HG03064 (cell line): Measurements from ENCODE around the gene CIP2A.

Source experiments
- ATAC-seq: cut with Tn5 transposase; IDR thresholded peaks from one replicate; pipeline ENCODE4 v1.9.1; 2021; ENCODE audit warnings: low read depth; ENCODE audit not compliant: unreplicated experiment

CIP2A gene

DNA sequence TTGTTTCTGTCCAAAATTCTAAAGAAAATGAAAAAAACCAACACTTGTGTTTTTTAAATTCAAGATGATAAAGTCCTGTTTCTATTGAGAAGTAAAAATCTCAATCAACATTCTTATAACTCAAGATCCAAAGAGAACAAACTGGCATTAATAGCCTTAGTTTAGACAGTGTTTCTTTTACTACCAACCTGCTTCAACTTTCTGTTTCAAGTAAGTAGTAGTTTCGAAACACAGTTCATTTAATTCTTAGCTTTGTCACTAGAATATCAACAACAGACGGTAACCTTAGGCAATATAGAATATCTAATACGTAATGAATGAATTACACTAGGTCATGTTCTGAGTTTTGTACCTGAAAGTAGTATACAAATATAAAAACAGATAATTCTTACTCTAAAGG is 23.7 kb downstream of the CIP2A start:
- ATAC-seq: no peak

DNA sequence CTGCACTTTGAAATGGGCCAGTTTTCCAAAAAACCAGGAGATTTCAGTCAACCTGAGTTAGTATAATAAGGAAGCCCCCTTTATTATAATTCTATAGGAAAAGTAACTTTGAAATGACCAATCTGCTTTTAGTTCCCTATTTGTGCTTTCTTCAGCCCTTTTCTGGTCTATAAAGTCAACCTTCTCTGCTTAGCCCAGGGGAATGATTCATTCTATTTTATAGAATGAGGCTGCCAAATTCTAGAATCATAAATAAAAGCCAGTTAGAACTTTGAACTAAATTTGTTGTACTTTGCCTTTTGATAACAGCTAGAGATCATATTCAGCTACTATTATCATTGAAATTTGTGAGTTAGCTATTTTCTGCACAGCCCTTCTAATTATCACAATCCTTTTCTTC is 24.7 kb downstream of the CIP2A start:
- ATAC-seq: no peak

DNA sequence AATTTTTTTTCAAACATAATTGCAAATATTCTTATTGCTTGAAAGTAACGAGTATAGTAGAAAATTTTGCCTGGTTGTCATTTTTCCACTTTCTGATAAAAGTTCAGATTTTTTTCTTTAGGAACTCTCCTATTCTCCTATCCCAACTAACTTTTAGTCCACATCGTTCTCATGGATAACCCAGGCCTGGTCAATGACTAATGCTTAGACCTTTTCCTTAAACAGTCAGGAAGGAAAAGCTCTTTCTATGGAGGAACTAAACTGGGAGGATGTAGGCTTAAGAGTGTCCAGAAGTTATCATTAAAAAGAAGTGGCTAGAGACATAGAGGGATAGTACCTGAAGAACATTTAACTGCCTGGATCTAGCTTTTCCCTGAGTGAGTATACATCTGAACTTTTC is 26.7 kb downstream of the CIP2A start:
- ATAC-seq: no peak

DNA sequence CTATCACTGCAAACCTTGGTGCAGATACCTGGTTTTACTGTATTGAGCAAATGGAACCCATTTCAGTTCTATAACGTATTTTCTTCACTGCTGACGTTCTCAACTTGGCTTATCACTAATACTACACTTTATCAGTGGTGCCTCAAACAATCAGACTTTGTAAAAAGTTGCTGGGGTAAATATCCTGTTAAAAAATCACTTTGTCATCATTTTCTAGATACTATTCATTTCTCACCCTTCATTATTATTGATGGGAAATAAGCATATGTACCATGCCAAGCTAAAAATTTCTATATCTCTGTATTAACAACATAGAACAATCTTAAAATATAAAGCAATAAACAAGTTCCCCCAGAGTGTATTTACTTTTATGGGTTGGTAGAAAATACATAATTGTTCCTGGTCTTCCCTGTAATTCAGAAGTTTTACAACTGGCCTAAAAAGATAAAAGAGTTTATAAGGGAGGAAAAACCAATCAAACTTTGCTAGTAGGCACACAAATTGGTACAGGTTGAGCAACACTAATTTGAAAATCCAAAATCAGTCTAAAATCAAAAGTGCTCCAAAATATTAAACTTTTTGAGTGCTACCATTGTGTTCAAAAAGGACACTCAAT is 33.2 kb downstream of the CIP2A start:
- no peak for ATAC-seq

DNA sequence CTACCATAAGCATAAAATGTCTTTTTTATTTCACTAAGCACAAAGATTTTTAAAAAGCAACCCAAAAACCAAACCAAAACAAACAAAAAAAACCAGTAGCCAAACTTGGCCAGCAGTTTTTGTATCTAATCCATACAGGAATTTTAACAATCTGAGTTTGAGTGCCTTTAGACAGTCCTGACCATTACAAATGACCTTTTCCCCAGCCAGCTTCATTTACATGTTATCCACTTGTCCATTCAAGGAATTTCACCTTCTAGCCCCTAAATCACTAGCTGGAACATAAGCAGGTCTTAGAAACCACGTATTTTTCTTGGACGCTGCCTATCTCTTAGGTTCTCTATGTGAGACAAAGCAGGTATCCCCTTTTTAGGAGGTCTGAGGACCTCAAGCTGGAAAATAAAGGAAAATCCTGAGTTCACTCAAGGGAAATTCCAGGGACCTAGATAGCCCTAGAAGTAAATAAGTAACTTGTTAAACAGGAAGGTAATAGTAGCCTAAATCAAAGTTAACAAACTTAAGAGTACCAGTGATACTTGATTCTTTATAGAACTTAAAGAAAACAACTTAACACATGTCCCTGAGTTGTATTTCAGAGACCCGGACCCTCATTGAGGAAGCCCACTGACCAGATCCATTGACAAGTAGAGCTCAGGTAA is 34.2 kb downstream of the CIP2A start:
- ATAC-seq: no peak

DNA sequence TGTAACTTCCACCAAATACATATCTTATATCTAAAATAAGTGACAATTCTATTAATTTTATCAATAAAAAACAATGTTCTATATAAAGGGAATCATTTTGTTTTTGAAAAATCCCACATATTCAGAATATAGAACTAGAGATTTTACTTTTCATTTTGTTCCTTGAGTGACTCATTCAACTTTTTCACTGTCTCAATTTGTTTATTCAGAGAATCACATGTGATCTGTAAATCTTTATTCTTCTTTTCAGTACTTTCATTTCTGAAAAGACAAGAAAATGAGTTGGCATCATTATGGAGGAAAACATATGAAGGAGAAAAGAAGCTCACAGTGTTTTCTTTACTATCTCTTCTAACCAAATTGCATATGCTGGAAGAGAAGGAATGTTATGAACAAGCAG is 35.0 kb downstream of the CIP2A start:
- ATAC-seq: no peak

DNA sequence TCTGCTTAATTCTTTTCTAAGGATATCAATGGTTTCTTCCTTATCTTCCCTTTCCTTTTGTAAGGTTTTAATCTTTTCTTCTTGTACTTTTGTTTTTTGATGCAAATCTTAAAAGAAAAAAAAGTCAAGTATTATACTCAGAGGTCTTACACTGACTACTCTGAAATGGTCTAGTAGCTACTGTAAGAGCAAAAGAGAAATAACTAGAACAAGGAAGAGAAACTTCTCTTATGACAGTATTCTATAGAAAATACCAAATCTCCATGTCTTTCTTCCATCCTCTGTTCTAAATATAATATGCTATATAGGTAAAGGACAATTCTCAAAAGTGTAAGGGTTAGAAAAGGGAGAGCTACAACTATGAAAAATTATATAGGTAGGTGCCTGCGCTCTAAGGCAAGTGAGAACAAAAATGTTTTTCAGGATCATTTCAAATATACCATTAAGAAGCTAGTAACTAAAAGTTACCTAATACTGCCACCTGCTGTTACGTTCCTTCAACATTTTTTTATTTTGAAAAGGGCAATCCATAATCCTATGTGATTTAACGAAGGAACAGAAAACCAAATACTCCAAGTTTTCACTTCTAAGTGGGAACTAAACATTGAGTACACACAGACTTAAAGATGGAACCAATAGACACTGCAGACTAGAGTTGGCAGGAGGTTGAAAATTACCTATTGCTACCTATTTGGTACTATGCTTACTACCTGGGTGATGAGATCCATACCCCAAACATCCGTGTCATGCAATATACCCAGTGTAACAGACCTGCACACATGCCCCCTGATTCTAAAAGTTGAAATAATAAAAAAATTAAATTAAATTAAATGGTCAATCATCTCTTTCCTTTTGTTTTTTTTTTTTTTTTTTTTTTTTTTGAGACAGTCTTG is 36.7 kb downstream of the CIP2A start:
- ATAC-seq: no peak

DNA sequence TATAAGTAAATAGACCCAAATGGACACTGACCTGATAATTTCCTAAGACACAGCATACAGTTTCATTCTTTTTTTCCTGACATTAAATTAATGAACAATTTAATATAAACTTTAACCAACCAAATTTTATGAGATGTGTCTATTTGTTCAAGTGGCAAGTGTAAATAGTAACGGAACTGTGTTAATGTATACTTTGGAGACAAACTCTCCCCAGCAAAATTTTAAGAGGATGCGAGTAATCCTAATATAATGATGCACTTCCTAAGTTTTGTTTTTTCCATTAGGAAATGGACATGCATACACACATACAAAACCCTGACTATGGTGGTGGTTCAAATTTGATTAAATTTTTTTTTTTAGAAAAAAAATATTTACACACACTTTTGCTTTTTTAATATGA is 40.4 kb downstream of the CIP2A start:
- no peak for ATAC-seq

DNA sequence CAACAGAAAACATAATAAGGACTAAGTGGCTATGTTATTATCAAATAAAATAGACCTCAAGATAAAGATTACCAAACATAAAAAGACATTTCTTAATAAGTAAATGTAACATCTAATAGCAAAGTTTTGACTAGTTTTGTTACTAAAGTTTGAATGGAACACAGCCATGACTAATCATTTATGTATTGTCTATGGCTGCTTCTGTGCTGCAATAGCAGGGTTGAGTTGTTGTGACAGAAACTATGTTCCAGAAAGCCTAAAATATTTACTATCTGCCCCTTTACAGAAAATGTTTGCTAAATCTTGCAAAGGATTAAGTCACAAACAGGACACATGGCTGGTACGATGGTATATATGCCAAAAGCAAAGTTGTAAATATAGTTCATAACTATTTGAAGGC is 40.9 kb downstream of the CIP2A start:
- no peak for ATAC-seq

DNA sequence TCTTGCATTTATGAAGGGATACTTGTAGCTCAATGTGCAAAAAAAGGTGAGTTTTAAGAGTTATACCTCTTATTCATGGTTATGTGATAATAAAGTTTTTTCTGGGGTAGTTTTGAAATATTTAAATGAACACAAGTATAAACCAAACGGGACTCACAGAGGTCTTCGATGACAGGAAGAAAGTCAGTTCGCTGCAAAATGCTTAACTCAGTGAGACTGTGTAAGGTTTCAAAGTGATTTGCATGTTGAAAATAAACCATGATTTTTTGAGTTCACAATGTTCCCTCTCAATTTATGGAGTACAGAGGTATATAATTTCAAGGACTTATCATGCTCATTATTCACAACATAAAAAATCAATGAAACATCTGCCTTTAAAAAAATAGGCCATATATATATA is 42.5 kb downstream of the CIP2A start:
- no peak for ATAC-seq

DNA sequence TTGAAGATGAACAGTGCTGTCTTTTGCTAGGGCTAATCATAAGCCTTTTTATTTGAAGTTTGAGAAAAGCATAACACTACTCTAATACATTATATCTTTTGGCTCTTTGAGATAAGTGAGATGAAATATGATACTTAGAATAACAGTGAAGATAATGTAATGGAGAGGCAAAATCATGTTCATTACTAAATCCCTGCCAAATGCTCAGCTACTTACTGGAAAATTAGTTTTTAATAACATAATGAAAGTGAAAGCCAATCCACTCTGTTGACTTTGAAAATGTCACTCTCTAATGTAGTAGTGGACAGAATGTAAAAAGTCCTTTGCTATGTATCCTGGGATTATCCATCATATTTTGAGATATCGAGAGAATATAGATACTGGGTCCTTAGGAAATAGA is 43.0 kb downstream of the CIP2A start:
- no peak for ATAC-seq

DNA sequence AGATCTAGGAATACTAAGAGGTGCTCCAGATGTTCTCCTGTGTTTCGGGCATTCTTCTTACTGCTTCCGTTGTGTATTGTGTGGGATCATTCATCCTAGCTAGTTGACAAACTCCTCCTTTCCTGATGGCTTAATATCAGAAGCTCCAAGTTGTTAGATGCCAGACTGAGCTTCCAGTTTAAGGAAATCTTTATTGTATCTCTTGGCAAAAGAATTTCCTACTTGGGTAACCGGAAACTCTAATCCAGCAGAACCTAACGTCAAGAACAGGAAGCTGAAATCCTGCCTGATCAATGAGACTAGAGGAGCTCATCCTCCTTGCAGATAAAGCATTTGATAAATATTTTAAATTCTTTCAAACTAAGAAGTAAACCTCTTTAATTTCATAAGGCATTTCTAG is 51.2 kb downstream of the CIP2A start:
- ATAC-seq: no peak

DNA sequence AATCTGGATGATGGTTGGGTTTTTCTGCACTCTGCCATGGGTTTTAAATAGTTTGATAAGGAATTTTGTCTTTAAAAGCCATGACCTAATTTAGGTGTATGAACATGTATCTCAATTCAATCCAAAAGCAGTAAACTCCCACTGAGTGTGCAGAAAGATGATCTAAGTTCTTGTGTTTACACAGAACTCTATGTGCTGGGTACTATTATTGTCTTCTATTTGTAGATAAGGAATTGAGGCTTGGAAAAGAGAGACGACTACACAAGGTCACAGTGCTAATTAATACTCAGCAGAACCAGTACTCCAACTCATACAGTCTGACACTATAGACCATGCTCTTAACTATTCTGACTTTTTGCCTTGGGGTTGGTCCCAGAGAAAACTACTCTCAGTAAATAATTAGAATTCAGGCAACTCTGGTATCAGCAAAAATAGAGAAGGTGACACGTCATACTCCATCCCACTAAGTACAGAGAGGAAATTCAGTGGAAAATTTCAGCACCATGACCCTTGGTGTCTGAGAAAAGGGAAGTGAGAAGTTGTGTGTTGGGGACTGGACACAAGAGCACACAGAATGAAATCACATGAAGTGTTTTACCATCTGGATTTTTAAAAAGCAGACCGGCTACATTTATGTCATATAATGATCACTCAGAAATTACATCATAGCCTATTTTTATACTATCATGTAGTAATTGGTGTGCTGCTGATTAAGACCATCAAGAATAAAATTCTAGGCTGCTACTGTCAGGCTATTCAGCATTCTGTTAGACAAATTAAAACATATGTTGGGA is 60.6 kb downstream of the CIP2A start:
- ATAC-seq: no peak

DNA sequence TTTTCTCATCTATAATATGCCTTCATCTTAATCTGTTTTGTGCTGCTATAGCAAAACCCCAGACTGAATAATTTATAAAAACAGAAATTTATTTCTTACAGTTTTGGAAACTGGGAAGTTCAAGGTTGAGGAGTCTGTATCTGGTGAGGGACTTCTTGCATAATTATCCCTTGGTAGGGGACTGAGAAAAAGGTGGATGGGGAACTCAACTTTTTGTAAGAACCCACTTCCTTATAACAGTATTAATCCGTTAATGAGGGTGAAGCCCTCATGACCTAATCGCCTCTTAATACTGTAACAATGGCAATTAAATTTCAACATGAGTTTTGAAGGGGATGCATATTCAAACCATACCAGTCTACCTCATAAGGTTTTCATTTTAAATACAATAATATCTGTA is 61.4 kb downstream of the CIP2A start:
- ATAC-seq: no peak

DNA sequence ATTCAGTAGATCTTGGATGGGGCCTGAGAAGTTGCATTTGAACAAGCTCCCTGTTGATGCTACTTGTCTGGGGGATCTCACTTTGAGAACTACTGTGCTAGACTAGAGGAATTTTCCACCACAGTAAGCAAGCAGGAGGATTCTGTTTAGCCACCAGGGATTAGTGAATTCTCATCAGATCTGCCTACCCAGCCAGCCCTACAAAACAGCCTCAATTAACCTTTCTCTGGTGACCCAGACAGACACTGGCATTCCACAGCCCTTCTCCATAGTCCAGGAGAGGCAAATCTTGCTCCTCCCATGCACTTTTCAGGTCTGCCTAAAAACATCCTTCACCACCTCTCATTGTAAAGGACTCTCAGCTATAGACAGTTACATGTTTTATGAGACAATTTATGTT is 62.1 kb downstream of the CIP2A start:
- ATAC-seq: no peak

DNA sequence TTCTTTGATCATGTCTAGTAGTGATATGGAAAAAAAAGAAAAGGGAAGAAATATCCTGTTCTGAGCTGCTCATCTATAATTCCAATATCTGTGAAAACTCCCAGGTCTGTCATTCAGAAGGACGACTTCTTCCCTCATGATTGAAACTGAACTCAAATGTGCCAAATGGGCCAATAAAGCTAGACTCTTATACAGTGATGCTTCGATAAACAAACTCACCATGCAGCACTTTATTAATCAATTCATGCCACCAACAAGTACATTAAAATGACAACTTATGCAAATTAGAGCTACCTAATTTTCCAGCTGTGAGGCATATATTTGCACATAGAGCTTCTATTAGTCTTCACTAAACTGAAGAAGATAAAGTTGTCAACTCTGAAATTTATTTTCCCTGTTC is 63.3 kb downstream of the CIP2A start:
- no peak for ATAC-seq

DNA sequence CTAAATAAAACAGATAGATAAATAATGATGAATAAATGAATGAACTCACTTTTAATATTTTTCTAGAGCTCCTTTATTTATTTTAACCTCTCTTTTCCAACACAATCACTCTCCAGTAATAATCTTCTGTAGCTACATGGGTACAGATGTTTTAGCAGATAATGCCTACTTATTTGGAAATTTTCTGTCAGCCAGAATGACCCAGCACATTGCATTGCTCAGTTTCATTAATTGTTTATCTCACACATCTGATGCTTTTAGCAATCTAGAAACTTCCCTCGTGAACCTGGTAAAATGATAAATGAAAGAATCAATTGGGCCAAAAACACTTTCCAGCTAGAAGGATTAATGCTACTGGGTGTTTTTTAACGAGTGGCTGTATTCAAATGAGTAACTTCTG is 64.0 kb downstream of the CIP2A start:
- ATAC-seq: no peak

DNA sequence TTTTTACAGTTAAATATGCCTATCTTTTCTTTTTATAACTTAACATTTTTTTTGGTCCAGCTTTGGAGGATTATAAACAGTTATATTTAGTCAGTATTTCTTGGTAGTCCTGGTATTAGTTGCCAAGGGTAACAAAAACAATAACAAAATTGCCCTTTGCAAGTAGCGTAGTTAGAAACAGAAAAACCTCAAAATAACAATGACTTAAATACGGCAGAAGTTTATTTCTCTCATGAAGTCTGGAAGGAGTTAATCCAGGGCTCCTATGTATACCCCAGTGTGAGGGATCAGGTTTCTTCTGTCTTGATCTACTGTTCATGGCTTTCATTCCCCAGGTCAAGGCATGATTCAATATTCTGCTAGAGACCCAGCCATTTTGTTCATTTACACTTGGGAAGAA is 64.7 kb downstream of the CIP2A start:
- no peak for ATAC-seq

DNA sequence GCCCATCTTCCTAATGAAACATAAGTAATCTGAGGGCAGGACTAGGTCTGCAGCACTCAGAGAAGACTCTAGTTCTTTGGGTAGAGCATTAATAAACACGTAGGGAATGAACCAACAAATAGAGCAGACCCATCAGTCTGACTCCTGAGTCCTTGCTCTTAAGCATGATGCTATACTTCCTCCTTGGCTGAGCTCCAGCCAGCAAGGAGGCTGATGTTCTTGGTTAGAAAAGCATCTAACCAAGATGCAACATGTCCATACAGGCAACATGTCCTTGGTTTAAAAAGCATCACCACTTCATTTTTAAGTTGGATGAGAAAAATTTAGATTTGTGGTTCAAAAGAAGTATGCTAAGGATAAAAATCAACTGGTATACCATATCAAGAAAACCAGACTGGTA is 70.3 kb downstream of the CIP2A start:
- no peak for ATAC-seq

DNA sequence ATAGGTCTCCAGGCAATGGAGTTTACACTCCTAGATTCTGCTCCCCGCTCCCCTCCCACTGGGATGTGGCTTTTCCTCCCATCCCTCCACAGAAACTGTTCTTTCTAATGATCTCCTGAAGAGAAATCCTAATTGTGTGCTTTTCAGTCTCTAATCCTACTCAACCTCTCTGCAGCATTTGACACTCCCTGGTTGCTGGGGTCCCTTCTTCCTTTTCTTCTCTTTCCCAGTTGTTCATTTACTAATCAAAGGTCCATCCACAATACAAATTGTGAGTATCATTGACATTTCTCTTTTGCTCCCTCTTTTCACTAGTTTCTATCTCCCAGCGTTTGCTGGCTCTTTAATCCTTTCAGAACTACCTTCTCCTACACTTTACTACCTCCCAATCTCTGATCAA is 72.4 kb downstream of the CIP2A start:
- no peak for ATAC-seq

DNA sequence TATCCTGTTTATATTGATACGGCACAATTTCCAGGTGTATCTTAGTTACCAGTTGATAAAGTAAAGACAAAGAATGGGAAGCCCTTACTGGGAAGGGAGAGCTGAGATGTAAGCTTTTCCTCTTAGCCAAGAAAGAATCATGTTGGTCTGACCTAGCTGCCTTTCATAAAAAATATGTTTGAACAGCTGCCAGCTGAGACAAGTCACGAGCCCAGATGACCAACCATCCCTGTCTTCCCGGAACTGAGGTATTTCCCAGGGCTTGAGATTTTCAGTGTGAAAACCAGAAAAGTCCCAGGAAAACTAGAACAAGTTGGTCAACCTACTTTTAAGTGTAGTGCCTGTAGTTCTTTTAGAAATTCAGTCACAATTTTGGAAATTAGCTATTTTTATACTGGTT is 75.3 kb downstream of the CIP2A start:
- ATAC-seq: no peak
